ENCODE results near the gene PKNOX2. TPM values are rescaled to one million over a fixed set of nuclear protein-coding genes. Genes with fewer than 3 reads are reported as not detected.

PKNOX2 gene
- total and polyA plus RNA-seq, 9 of the 15 experiments (the other 6 are each of a cell fraction or from before 2014, with no cell fraction given): not detected

GRCh38 chr11:125433454-125434121 lies 269.0 kb downstream of the PKNOX2 start (continued):
- no peak for TF ChIP-seq ZBTB5 (IDR thresholded peaks at IDR 0.05)
- TF ChIP-seq, protein P1, sequence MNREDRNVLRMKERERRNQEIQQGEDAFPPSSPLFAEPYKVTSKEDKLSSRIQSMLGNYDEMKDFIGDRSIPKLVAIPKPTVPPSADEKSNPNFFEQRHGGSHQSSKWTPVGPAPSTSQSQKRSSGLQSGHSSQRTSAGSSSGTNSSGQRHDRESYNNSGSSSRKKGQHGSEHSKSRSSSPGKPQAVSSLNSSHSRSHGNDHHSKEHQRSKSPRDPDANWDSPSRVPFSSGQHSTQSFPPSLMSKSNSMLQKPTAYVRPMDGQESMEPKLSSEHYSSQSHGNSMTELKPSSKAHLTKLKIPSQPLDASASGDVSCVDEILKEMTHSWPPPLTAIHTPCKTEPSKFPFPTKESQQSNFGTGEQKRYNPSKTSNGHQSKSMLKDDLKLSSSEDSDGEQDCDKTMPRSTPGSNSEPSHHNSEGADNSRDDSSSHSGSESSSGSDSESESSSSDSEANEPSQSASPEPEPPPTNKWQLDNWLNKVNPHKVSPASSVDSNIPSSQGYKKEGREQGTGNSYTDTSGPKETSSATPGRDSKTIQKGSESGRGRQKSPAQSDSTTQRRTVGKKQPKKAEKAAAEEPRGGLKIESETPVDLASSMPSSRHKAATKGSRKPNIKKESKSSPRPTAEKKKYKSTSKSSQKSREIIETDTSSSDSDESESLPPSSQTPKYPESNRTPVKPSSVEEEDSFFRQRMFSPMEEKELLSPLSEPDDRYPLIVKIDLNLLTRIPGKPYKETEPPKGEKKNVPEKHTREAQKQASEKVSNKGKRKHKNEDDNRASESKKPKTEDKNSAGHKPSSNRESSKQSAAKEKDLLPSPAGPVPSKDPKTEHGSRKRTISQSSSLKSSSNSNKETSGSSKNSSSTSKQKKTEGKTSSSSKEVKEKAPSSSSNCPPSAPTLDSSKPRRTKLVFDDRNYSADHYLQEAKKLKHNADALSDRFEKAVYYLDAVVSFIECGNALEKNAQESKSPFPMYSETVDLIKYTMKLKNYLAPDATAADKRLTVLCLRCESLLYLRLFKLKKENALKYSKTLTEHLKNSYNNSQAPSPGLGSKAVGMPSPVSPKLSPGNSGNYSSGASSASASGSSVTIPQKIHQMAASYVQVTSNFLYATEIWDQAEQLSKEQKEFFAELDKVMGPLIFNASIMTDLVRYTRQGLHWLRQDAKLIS (CRISPR knock-in tag; IDR thresholded peaks at IDR 0.05): no peak
- TF ChIP-seq RBM34 (IDR thresholded peaks at IDR 0.05; ENCODE audit: borderline replicate concordance, insufficient read depth, low read length): no peak
- TF ChIP-seq ZKSCAN1 (IDR thresholded peaks at IDR 0.05; ENCODE audit: low read depth, low read length): no peak
- no peak for TF ChIP-seq ZNF384 (IDR thresholded peaks at IDR 0.05; ENCODE audit: low read depth, low read length)
- TF ChIP-seq UBTF (IDR thresholded peaks at IDR 0.05; ENCODE audit: borderline replicate concordance in 1 of 2, low read depth in 2 of 2, low read length in 2 of 2): no peak
- TF ChIP-seq ZNF197 (CRISPR knock-in tag; IDR thresholded peaks at IDR 0.05; ENCODE audit: low read depth): no peak
- TF ChIP-seq ZNF134 (CRISPR knock-in tag; conservative IDR thresholded peaks at IDR 0.05): no peak
- no peak for TF ChIP-seq FOXJ2 (tag; IDR thresholded peaks at IDR 0.05)
- TF ChIP-seq, protein P2, sequence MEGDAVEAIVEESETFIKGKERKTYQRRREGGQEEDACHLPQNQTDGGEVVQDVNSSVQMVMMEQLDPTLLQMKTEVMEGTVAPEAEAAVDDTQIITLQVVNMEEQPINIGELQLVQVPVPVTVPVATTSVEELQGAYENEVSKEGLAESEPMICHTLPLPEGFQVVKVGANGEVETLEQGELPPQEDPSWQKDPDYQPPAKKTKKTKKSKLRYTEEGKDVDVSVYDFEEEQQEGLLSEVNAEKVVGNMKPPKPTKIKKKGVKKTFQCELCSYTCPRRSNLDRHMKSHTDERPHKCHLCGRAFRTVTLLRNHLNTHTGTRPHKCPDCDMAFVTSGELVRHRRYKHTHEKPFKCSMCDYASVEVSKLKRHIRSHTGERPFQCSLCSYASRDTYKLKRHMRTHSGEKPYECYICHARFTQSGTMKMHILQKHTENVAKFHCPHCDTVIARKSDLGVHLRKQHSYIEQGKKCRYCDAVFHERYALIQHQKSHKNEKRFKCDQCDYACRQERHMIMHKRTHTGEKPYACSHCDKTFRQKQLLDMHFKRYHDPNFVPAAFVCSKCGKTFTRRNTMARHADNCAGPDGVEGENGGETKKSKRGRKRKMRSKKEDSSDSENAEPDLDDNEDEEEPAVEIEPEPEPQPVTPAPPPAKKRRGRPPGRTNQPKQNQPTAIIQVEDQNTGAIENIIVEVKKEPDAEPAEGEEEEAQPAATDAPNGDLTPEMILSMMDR (IDR thresholded peaks at IDR 0.05 in 2 of 3, conservative IDR thresholded peaks at IDR 0.05 in 1 of 3; ENCODE audit: insufficient read depth in 2 of 3, low read depth in 1 of 3, low read length in 3 of 3): peak; percentile 80 to 85 (median 83)
- TF ChIP-seq BCLAF1 (IDR thresholded peaks at IDR 0.05; ENCODE audit: borderline replicate concordance in 1 of 2, control insufficient read depth in 1 of 2, low read depth in 2 of 2, low read length in 1 of 2): no peak
- TF ChIP-seq RHOXF2B (CRISPR knock-in tag; conservative IDR thresholded peaks at IDR 0.05): no peak
- TF ChIP-seq CREM (IDR thresholded peaks at IDR 0.05; ENCODE audit: low read depth): peak; percentile 35; the same call in 1 of the 2 replicates
